ENCODE results near the gene PSMB9.

The PSMB9 gene

GRCh38 chr6:32836873-32837272, 17.1 kb upstream of the PSMB9 start:
- H3K4me1 ChIP-seq (ENCODE audit: control insufficient read depth, low read length), result peaks cover 22% of the 10 kb centered on the region
- peak overlapping the region; percentile 75 for H3K4me2 ChIP-seq (ENCODE audit: low read length)
- no peaks in the 10 kb centered on the region for H3K9me2 ChIP-seq (replicated peaks; ENCODE audit: control insufficient read depth, low read length)
- H3K9me3 ChIP-seq (ENCODE audit: control insufficient read depth, insufficient read depth, low read length), result no peaks in the 10 kb centered on the region
- H3K4me3 ChIP-seq (ENCODE audit: low read length), result peak overlapping the region; percentile 74
- no peaks in the 10 kb centered on the region for H3K27me3 ChIP-seq (ENCODE audit: control insufficient read depth, low read length)
- H3K36me3 ChIP-seq (ENCODE audit: control insufficient read depth, low read length), result peaks cover 59% of the 10 kb centered on the region
- H3K27ac ChIP-seq (ENCODE audit: low read depth, low read length), result no peak overlapping the region
- H3F3A ChIP-seq (ENCODE audit: control insufficient read depth, insufficient read depth), result no peaks in the 10 kb centered on the region
- H3K79me2 ChIP-seq (ENCODE audit: control insufficient read depth, low read length), result peaks cover 17% of the 10 kb centered on the region
- H4K20me1 ChIP-seq (ENCODE audit: control insufficient read depth, insufficient read depth, low read depth, low read length), result no peaks in the 10 kb centered on the region
- TF ChIP-seq, protein P1, sequence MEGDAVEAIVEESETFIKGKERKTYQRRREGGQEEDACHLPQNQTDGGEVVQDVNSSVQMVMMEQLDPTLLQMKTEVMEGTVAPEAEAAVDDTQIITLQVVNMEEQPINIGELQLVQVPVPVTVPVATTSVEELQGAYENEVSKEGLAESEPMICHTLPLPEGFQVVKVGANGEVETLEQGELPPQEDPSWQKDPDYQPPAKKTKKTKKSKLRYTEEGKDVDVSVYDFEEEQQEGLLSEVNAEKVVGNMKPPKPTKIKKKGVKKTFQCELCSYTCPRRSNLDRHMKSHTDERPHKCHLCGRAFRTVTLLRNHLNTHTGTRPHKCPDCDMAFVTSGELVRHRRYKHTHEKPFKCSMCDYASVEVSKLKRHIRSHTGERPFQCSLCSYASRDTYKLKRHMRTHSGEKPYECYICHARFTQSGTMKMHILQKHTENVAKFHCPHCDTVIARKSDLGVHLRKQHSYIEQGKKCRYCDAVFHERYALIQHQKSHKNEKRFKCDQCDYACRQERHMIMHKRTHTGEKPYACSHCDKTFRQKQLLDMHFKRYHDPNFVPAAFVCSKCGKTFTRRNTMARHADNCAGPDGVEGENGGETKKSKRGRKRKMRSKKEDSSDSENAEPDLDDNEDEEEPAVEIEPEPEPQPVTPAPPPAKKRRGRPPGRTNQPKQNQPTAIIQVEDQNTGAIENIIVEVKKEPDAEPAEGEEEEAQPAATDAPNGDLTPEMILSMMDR (IDR thresholded peaks at IDR 0.05; ENCODE audit: low read depth, low read length, poor library complexity, severe bottlenecking), result no peak
- TF ChIP-seq EZH2phosphoT487 (IDR thresholded peaks at IDR 0.05; ENCODE audit: borderline replicate concordance, low read length), result no peak

- H3K4me1 ChIP-seq (ENCODE audit: control insufficient read depth, low read length), result peaks cover 24% of the 10 kb centered on the region
- peaks cover 17% of the 10 kb centered on the region for H3K79me2 ChIP-seq (ENCODE audit: control insufficient read depth, low read length)
Measured at GRCh38 chr6:32837651-32838113, 16.3 kb upstream of the PSMB9 start.

DNA sequence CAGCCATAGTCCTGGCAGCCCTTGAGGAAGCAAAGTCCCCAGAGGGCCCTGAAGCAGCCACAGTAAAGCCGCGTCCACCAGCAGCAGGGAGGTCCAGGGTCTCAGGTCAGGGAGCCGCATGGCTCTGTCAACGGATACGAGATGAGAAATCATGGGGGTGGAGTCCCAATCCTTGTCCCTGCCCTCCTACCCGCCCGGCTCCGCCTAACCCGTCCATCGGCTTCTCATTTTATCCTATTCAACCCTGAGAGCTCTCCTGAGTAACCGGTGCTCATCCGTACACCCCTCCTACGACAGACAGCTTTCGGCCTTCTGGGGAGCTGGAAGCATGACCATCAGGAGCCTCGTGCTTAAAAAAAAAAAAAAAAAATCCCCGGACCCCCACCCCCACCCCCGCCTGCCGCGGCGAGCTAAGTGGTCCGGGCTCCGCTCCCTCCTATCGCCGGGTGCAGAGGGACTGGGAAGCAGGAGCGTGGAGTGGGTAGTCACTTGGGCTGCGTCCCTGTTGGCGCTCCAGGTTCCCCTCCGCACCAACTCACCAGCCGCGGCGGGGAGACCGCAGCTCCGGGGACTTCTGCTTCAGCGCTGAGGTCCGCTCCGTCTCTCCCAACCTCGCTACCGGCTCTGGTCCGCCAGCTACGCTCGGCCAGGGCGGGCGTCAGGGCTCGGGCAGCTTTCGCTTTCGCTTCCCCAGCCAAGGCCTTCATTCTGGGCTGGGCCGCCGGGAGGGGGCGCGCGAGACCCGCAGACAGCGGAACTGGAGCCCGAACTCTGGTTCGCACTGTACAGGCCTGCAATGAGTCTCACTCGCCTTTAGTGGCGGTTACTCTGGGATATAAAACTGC, 15.7 kb upstream of the PSMB9 start, which contains the start of gene TAP2:
Gene TAP2, minus strand, starts transcription at position 626 of the 845 bp plus-strand sequence. Its CDS starts 506 bp downstream, at position 120.
- Histone ChIP-seq H3K9me2 (replicated peaks; ENCODE audit: control insufficient read depth, low read length) (no peaks in the 10 kb centered on the region), H3K79me2 (ENCODE audit: control insufficient read depth, low read length) (peaks cover 19% of the 10 kb centered on the region), H3K4me3 (ENCODE audit: low read length) (peak within 1 kb of the TSS; percentile 74), H3K4me1 (ENCODE audit: control insufficient read depth, low read length) (peaks cover 31% of the 10 kb centered on the region), H3K27me3 (ENCODE audit: control insufficient read depth, low read length) (no peaks in the 10 kb centered on the region), H4K20me1 (ENCODE audit: control insufficient read depth, insufficient read depth, low read depth, low read length) (no peaks in the 10 kb centered on the region), H3K4me2 (ENCODE audit: low read length) (peak within 1 kb of the TSS; percentile 75), H3K36me3 (ENCODE audit: control insufficient read depth, low read length) (peaks cover 60% of the 10 kb centered on the region), H3K27ac (ENCODE audit: low read depth, low read length) (peak within 1 kb of the TSS; percentile 28), H3K9me3 (ENCODE audit: control insufficient read depth, insufficient read depth, low read length) (no peaks in the 10 kb centered on the region), H3F3A (ENCODE audit: control insufficient read depth, insufficient read depth) (0 out of 2 replicates have a peak, but pooled peaks cover 4% of the 10 kb centered on the region)
- TF ChIP-seq, protein P1 (IDR thresholded peaks at IDR 0.05; ENCODE audit: low read depth, low read length, poor library complexity, severe bottlenecking), result peak; percentile 90
- TF ChIP-seq EZH2phosphoT487 (IDR thresholded peaks at IDR 0.05; ENCODE audit: borderline replicate concordance, low read length), result no peak

More at GRCh38 chr6:32837651-32838113, 16.3 kb upstream of the PSMB9 start:
- TF ChIP-seq, protein P1 (IDR thresholded peaks at IDR 0.05; ENCODE audit: low read depth, low read length, poor library complexity, severe bottlenecking), result no peak
- no peak for TF ChIP-seq EZH2phosphoT487 (IDR thresholded peaks at IDR 0.05; ENCODE audit: borderline replicate concordance, low read length)
- Histone ChIP-seq H4K20me1 (ENCODE audit: control insufficient read depth, insufficient read depth, low read depth, low read length) (no peaks in the 10 kb centered on the region), H3K36me3 (ENCODE audit: control insufficient read depth, low read length) (peaks cover 63% of the 10 kb centered on the region), H3K9me3 (ENCODE audit: control insufficient read depth, insufficient read depth, low read length) (no peaks in the 10 kb centered on the region), H3K27me3 (ENCODE audit: control insufficient read depth, low read length) (no peaks in the 10 kb centered on the region), H3F3A (ENCODE audit: control insufficient read depth, insufficient read depth) (no peaks in the 10 kb centered on the region), H3K4me2 (ENCODE audit: low read length) (peak overlapping the region; percentile 75), H3K4me3 (ENCODE audit: low read length) (peak overlapping the region; percentile 74), H3K9me2 (replicated peaks; ENCODE audit: control insufficient read depth, low read length) (no peaks in the 10 kb centered on the region), H3K27ac (ENCODE audit: low read depth, low read length) (peak overlapping the region; percentile 28; the same call in 1 of the 2 replicates)
